ENCODE results near the gene NACAD.

The NACAD gene

GRCh38 chr7:45105588-45106188 lies 16.9 kb upstream of the NACAD start:
- H3K36me3 ChIP-seq (ENCODE audit: control insufficient read depth, insufficient read depth, low read length), result peaks cover 70% of the 10 kb centered on the region
- DNase-seq (ENCODE audit: extremely low read depth, insufficient read length), result no peak
- H3K4me3 ChIP-seq (replicated peaks; ENCODE audit: low read depth, low read length), result no peak overlapping the region
- H3K27me3 ChIP-seq (replicated peaks; ENCODE audit: control insufficient read depth, insufficient read depth, low read length), result no peaks in the 10 kb centered on the region
- TF ChIP-seq CTCF (IDR thresholded peaks at IDR 0.05; ENCODE audit: insufficient read depth, low read length, poor library complexity, severe bottlenecking), result no peak

- H3K36me3 ChIP-seq (ENCODE audit: control insufficient read depth, insufficient read depth, low read length), result peaks cover 73% of the 10 kb centered on the region
- no peak for TF ChIP-seq CTCF (IDR thresholded peaks at IDR 0.05; ENCODE audit: insufficient read depth, low read length, poor library complexity, severe bottlenecking)
- H3K4me3 ChIP-seq (replicated peaks; ENCODE audit: low read depth, low read length), result no peak overlapping the region
- no peaks in the 10 kb centered on the region for H3K27me3 ChIP-seq (replicated peaks; ENCODE audit: control insufficient read depth, insufficient read depth, low read length)
- DNase-seq (ENCODE audit: extremely low read depth, insufficient read length), result no peak
Observed at GRCh38 chr7:45104844-45105587, 16.2 kb upstream of the NACAD start.

GRCh38 chr7:45103958-45104843 lies 15.4 kb upstream of the NACAD start:
- Histone ChIP-seq H3K36me3 (ENCODE audit: control insufficient read depth, insufficient read depth, low read length) (peaks cover 80% of the 10 kb centered on the region), H3K27me3 (replicated peaks; ENCODE audit: control insufficient read depth, insufficient read depth, low read length) (no peaks in the 10 kb centered on the region), H3K4me3 (replicated peaks; ENCODE audit: low read depth, low read length) (no peak overlapping the region)
- TF ChIP-seq CTCF (IDR thresholded peaks at IDR 0.05; ENCODE audit: insufficient read depth, low read length, poor library complexity, severe bottlenecking), result no peak
- no peak for DNase-seq (ENCODE audit: extremely low read depth, insufficient read length)

- Histone ChIP-seq H3K27me3 (replicated peaks; ENCODE audit: control insufficient read depth, insufficient read depth, low read length) (no peaks in the 10 kb centered on the region), H3K36me3 (ENCODE audit: control insufficient read depth, insufficient read depth, low read length) (peaks cover 74% of the 10 kb centered on the region), H3K4me3 (replicated peaks; ENCODE audit: low read depth, low read length) (no peak overlapping the region)
- DNase-seq (ENCODE audit: extremely low read depth, insufficient read length), result no peak
- TF ChIP-seq CTCF (IDR thresholded peaks at IDR 0.05; ENCODE audit: insufficient read depth, low read length, poor library complexity, severe bottlenecking), result no peak
Observed at GRCh38 chr7:45102785-45103712, 14.3 kb upstream of the NACAD start.

GRCh38 chr7:45101748-45102147 lies 13.0 kb upstream of the NACAD start:
- no peak for DNase-seq (ENCODE audit: extremely low read depth, insufficient read length)
- H3K27me3 ChIP-seq (replicated peaks; ENCODE audit: control insufficient read depth, insufficient read depth, low read length), result no peaks in the 10 kb centered on the region
- TF ChIP-seq CTCF (IDR thresholded peaks at IDR 0.05; ENCODE audit: insufficient read depth, low read length, poor library complexity, severe bottlenecking), result no peak
- H3K4me3 ChIP-seq (replicated peaks; ENCODE audit: low read depth, low read length), result no peak overlapping the region
- H3K36me3 ChIP-seq (ENCODE audit: control insufficient read depth, insufficient read depth, low read length), result peaks cover 66% of the 10 kb centered on the region

Data from GM06990 (cell line).